Measurements from ENCODE around the gene CDHR5.

CDHR5 gene

DNA sequence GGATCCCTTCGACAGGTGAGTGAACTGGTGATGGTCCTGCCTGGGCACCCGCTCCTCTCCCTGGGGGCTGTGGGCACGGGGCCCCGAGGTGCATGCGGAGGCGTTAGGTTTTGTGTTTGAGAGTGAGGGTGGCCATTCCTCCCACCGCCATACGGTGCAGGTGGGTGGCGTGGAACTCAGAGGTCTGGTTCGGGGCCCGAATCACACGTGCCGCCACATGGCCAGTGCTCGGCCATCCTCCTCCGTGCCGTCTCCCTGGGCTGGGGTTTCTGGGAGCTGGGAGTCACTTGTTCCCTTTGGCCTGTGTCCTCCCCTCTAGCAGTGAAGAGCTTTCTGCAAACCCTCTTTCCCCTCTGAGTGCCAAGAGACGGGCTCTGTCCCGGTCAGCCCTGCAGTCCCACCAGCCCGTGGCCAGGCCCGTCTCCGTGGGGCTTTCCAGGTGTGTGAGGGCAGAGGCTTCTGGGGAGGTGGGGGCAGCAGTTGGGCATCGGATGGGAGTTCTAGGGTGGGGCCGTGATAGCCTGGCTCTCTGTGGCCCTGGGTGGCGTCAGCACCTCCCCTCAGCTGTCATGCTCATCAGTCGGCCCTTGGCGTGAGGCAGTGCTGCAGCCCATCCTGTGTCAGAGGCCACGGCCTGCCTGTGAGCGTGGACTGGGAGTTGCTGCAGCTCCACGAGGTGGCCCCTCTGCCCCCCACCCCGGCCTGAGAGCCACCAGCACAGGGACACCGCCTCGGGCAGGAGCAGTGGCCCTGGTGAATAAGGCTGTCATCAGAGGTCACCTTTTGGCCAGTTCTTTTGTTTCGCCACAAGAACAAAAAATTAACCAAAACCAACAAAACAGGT is 19.2 kb downstream of the CDHR5 start:
- Histone ChIP-seq H3K9me3 (ENCODE audit: insufficient read depth, low read length) (no peaks in the 10 kb centered on the region), H3K79me2 (ENCODE audit: insufficient read depth, low read length) (no peaks in the 10 kb centered on the region), H2AFZ (ENCODE audit: low read depth, low read length, severe bottlenecking) (no peak overlapping the region), H3K4me2 (ENCODE audit: low read depth, low read length, poor library complexity, severe bottlenecking) (no peak overlapping the region), H4K20me1 (ENCODE audit: low read depth, low read length) (no peaks in the 10 kb centered on the region; the same call in 1 of the 2 replicates), H3K9me2 (replicated peaks; ENCODE audit: insufficient read depth, low read length) (no peaks in the 10 kb centered on the region), H3K27ac (ENCODE audit: low read depth, low read length) (no peak overlapping the region), H3K4me3 (ENCODE audit: insufficient read depth, low read length, poor library complexity, severe bottlenecking) (no peak overlapping the region), H3F3A (ENCODE audit: insufficient read depth) (no peaks in the 10 kb centered on the region), H3K9ac (ENCODE audit: low read length) (no peak overlapping the region), H3K27me3 (ENCODE audit: low read length) (no peaks in the 10 kb centered on the region), H3K36me3 (ENCODE audit: low read length) (peaks cover 4% of the 10 kb centered on the region; the same call in 1 of the 2 replicates)
- TF ChIP-seq, protein P1, sequence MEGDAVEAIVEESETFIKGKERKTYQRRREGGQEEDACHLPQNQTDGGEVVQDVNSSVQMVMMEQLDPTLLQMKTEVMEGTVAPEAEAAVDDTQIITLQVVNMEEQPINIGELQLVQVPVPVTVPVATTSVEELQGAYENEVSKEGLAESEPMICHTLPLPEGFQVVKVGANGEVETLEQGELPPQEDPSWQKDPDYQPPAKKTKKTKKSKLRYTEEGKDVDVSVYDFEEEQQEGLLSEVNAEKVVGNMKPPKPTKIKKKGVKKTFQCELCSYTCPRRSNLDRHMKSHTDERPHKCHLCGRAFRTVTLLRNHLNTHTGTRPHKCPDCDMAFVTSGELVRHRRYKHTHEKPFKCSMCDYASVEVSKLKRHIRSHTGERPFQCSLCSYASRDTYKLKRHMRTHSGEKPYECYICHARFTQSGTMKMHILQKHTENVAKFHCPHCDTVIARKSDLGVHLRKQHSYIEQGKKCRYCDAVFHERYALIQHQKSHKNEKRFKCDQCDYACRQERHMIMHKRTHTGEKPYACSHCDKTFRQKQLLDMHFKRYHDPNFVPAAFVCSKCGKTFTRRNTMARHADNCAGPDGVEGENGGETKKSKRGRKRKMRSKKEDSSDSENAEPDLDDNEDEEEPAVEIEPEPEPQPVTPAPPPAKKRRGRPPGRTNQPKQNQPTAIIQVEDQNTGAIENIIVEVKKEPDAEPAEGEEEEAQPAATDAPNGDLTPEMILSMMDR (IDR thresholded peaks at IDR 0.05; ENCODE audit: insufficient read depth, low read length, poor library complexity, severe bottlenecking), result no peak
- no peak for TF ChIP-seq EZH2phosphoT487 (conservative IDR thresholded peaks at IDR 0.05; ENCODE audit: low read length)

DNA sequence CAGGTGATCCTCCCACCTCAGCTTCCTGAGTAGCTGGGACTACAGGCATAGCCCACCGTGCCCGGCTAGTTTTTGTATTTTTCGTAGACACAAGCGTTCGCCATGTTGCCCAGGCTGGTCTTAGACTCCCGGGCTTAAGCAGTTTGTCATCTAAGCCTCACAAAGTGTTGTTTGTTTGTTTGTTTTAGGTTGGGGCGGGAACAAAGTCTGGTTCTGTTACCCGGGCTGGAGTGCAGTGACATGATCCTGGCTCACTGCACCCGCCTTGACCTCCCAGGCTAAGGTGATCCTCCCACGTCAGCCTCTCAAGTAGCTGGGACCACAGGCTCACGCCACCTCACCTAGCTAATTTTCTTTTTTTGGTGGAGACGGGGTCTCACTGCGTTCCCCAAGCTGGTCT is 21.6 kb downstream of the CDHR5 start:
- Histone ChIP-seq H3K36me3 (ENCODE audit: low read length) (peaks cover 4% of the 10 kb centered on the region; the same call in 1 of the 2 replicates), H4K20me1 (ENCODE audit: low read depth, low read length) (no peaks in the 10 kb centered on the region; the same call in 1 of the 2 replicates)

DNA sequence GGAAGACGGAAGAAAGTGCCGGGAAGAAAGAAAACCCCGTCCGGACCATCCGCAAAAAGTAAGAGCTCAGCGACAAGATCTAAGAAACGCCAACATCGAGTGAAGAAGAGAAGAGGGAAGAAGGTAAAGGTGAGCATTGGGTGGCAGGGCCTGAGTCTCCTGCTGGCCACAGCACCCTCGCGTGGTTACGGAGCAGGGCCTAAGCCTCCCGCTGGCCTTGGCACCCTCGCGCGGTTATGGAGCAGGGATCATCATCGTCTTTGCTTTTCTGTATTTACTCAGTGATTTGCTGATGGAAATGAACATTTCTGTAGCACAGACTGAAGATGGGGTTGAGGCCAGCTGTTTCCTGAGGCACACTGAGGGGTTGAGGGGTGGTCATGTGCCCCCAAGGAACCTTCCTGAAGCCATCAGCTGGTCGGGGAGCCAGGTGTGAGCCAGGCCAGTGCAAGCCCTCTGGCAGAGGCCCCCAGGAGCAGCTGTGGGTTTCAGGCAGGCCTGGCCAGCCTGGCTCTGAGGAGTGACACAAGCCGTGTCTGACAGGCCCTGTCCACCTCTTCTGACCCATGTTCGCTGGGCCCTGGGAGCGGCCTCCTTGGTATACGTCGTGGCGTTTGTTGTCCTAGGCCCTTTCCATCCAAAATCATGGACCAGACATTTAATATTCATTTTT is 23.0 kb downstream of the CDHR5 start:
- Histone ChIP-seq H3K9ac (ENCODE audit: low read length) (no peak overlapping the region), H3K27ac (ENCODE audit: low read depth, low read length) (no peak overlapping the region), H3K4me3 (ENCODE audit: insufficient read depth, low read length, poor library complexity, severe bottlenecking) (no peak overlapping the region), H3F3A (ENCODE audit: insufficient read depth) (no peaks in the 10 kb centered on the region), H4K20me1 (ENCODE audit: low read depth, low read length) (no peaks in the 10 kb centered on the region; the same call in 1 of the 2 replicates), H3K79me2 (ENCODE audit: insufficient read depth, low read length) (no peaks in the 10 kb centered on the region), H3K9me3 (ENCODE audit: insufficient read depth, low read length) (no peaks in the 10 kb centered on the region), H3K4me2 (ENCODE audit: low read depth, low read length, poor library complexity, severe bottlenecking) (no peak overlapping the region), H3K27me3 (ENCODE audit: low read length) (no peaks in the 10 kb centered on the region), H3K9me2 (replicated peaks; ENCODE audit: insufficient read depth, low read length) (no peaks in the 10 kb centered on the region), H2AFZ (ENCODE audit: low read depth, low read length, severe bottlenecking) (no peak overlapping the region), H3K36me3 (ENCODE audit: low read length) (peaks cover 4% of the 10 kb centered on the region; the same call in 1 of the 2 replicates)
- no peak for TF ChIP-seq EZH2phosphoT487 (conservative IDR thresholded peaks at IDR 0.05; ENCODE audit: low read length)
- TF ChIP-seq, protein P1 (IDR thresholded peaks at IDR 0.05; ENCODE audit: insufficient read depth, low read length, poor library complexity, severe bottlenecking), result no peak

More for the DNA sequence above, 21.6 kb downstream of the CDHR5 start:
- H3K27me3 ChIP-seq (ENCODE audit: low read length), result no peaks in the 10 kb centered on the region
- H3F3A ChIP-seq (ENCODE audit: insufficient read depth), result no peaks in the 10 kb centered on the region
- no peaks in the 10 kb centered on the region for H3K9me2 ChIP-seq (replicated peaks; ENCODE audit: insufficient read depth, low read length)
- H3K4me2 ChIP-seq (ENCODE audit: low read depth, low read length, poor library complexity, severe bottlenecking), result no peak overlapping the region
- H3K9me3 ChIP-seq (ENCODE audit: insufficient read depth, low read length), result no peaks in the 10 kb centered on the region
- H2AFZ ChIP-seq (ENCODE audit: low read depth, low read length, severe bottlenecking), result no peak overlapping the region
- TF ChIP-seq EZH2phosphoT487 (conservative IDR thresholded peaks at IDR 0.05; ENCODE audit: low read length), result no peak
- TF ChIP-seq, protein P1 (IDR thresholded peaks at IDR 0.05; ENCODE audit: insufficient read depth, low read length, poor library complexity, severe bottlenecking), result no peak
- H3K79me2 ChIP-seq (ENCODE audit: insufficient read depth, low read length), result no peaks in the 10 kb centered on the region
- H3K4me3 ChIP-seq (ENCODE audit: insufficient read depth, low read length, poor library complexity, severe bottlenecking), result no peak overlapping the region
- no peak overlapping the region for H3K27ac ChIP-seq (ENCODE audit: low read depth, low read length)
- H3K9ac ChIP-seq (ENCODE audit: low read length), result no peak overlapping the region

Data from SU-DHL-6 (cell line).